Measurements from ENCODE around the gene TMEM132C.

- no peak for TF ChIP-seq EZH2phosphoT487 (IDR thresholded peaks at IDR 0.05; ENCODE audit: borderline replicate concordance, low read length)
- no peak for TF ChIP-seq CTCF (conservative IDR thresholded peaks at IDR 0.05; ENCODE audit: low read depth, low read length)
- TF ChIP-seq EZH2 (IDR thresholded peaks at IDR 0.05; ENCODE audit: low read length, unreplicated experiment) = no peak
Observed at GRCh38 chr12:128594521-128594920, 327.6 kb downstream of the TMEM132C start.
